H1 (cell line): ENCODE measurements around the gene DOCK11.
A peak's percentile ranks its signal among the peaks of the same experiment; 100 is the strongest.

Experiments
- CTBP2 ChIP-seq: IDR thresholded peaks from 2 replicates; pipeline ENCODE4 v1.7.0; 2011; ENCODE audit warnings: borderline replicate concordance, mild to moderate bottlenecking, moderate library complexity, mixed read lengths, low read length; ENCODE audit not compliant: insufficient read depth, insufficient read length
- CTCF ChIP-seq, 3 experiments: IDR thresholded peaks; 1 replicate in 2 of 3; 2 replicates in 1 of 3; pipeline versions ENCODE4 v1.5.1 to v1.6.1; 2011; ENCODE audit warnings: low read length in 3 of 3, mild to moderate bottlenecking in 3 of 3, inconsistent platforms in 2 of 3, low read depth in 1 of 3, moderate library complexity in 1 of 3; ENCODE audit not compliant: insufficient read depth in 1 of 3; ENCODE audit errors: control extremely low read depth in 1 of 3
- EP300 ChIP-seq, 2 experiments: IDR thresholded peaks; 1 replicate in 1 of 2; 2 replicates in 1 of 2; pipeline ENCODE4 v1.6.1; 2011 to 2012; ENCODE audit warnings: low read depth in 2 of 2, low read length in 2 of 2, mild to moderate bottlenecking in 2 of 2, borderline replicate concordance in 1 of 2, inconsistent platforms in 1 of 2, moderate library complexity in 1 of 2
- EZH2 ChIP-seq: fragments of 200-600 bp; sonication (generic); IDR thresholded peaks from 2 replicates; pipeline ENCODE4 v1.7.1; 2012; ENCODE audit warnings: low read depth, mild to moderate bottlenecking, moderate library complexity, low read length, inconsistent platforms; ENCODE audit not compliant: severe bottlenecking
- FOSL1 ChIP-seq: IDR thresholded peaks from 2 replicates; pipeline ENCODE4 v1.6.1; 2011; ENCODE audit warnings: mild to moderate bottlenecking, low read depth, low read length, moderate library complexity; ENCODE audit not compliant: insufficient read depth
- NRF1 ChIP-seq: IDR thresholded peaks from 2 replicates; pipeline ENCODE4 v1.6.1; 2011; ENCODE audit warnings: mild to moderate bottlenecking, low read depth, low read length, improper control_type of control experiment
- POLR2A ChIP-seq, 2 experiments: IDR thresholded peaks; 1 replicate in 1 of 2; 2 replicates in 1 of 2; pipeline ENCODE4 v1.6.1; 2011; ENCODE audit warnings: low read depth in 2 of 2, low read length in 2 of 2, mild to moderate bottlenecking in 2 of 2; ENCODE audit errors: control extremely low read depth in 1 of 2
- RFX5 ChIP-seq: IDR thresholded peaks from 2 replicates; pipeline ENCODE4 v1.6.1; 2011; ENCODE audit warnings: low read depth, low read length, improper control_type of control experiment, borderline replicate concordance
- TAF1 ChIP-seq: IDR thresholded peaks from 2 replicates; pipeline ENCODE4 v1.6.1; 2011; ENCODE audit warnings: mild to moderate bottlenecking, low read depth, low read length
- TBP ChIP-seq: IDR thresholded peaks from 2 replicates; pipeline ENCODE4 v1.6.1; 2011; ENCODE audit warnings: low read depth, low read length, improper control_type of control experiment
- TEAD4 ChIP-seq: IDR thresholded peaks from 2 replicates; pipeline ENCODE4 v1.6.1; 2012; ENCODE audit warnings: low read depth, low read length, inconsistent platforms, mixed read lengths

- no peak for TF ChIP-seq EZH2
- TF ChIP-seq CTCF (IDR thresholded peaks at IDR 0.05; ENCODE audit: control extremely low read depth in 1 of 3, insufficient read depth in 1 of 3, low read depth in 1 of 3, low read length in 3 of 3): peak in 2 of 3 experiments; percentile 47 to 58; a peak in 3 of 4 replicates
- TF ChIP-seq TBP: no peak
- TF ChIP-seq POLR2A (IDR thresholded peaks at IDR 0.05; ENCODE audit: control extremely low read depth in 1 of 2, low read depth in 2 of 2, low read length in 2 of 2): no peak
- TF ChIP-seq FOSL1: no peak
- no peak for TF ChIP-seq TAF1
- TF ChIP-seq RFX5: no peak
- TF ChIP-seq EP300 (IDR thresholded peaks at IDR 0.05; ENCODE audit: borderline replicate concordance in 1 of 2, low read depth in 2 of 2, low read length in 2 of 2): no peak
- no peak for TF ChIP-seq CTBP2
- no peak for TF ChIP-seq NRF1
- TF ChIP-seq TEAD4: no peak
Measured at GRCh38 chrX:118459494-118459893, 36.1 kb upstream of the DOCK11 start.
